ENCODE measurements around the gene RNF114.

The RNF114 gene

DNA sequence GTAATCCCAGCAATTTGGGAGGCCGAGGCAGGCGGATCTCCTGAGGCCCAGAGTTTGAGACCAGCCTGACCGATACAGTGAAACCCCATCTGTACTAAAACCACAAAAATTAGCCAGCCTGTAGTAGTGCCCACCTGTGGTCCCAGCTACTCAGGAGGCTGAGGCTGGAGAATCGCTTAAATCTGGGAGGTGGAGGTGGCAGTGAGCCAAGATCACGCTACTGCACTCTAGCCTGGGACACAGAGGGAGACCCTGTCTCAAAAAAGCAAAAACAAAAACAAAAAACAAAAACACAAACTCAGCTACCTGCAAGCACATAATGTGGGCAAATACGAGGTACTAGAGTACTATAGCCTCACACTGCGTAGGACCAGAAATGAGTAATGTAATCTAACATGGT is 17.2 kb upstream of the RNF114 start:
- Histone ChIP-seq H3K27ac (replicated peaks) (no peak overlapping the region), H3K27me3 (ENCODE audit: insufficient read depth, poor library complexity, severe bottlenecking) (no peaks in the 10 kb centered on the region), H3K4me3 (replicated peaks; ENCODE audit: insufficient read depth, low read length) (no peak overlapping the region)
- TF ChIP-seq SPI1 (IDR thresholded peaks at IDR 0.05; ENCODE audit: borderline replicate concordance, low read depth) (no peak), GABPA (IDR thresholded peaks at IDR 0.05; ENCODE audit: low read depth) (no peak), POLR2AphosphoS5 (IDR thresholded peaks at IDR 0.05; ENCODE audit: low read depth) (no peak)
- TF ChIP-seq, protein P1, sequence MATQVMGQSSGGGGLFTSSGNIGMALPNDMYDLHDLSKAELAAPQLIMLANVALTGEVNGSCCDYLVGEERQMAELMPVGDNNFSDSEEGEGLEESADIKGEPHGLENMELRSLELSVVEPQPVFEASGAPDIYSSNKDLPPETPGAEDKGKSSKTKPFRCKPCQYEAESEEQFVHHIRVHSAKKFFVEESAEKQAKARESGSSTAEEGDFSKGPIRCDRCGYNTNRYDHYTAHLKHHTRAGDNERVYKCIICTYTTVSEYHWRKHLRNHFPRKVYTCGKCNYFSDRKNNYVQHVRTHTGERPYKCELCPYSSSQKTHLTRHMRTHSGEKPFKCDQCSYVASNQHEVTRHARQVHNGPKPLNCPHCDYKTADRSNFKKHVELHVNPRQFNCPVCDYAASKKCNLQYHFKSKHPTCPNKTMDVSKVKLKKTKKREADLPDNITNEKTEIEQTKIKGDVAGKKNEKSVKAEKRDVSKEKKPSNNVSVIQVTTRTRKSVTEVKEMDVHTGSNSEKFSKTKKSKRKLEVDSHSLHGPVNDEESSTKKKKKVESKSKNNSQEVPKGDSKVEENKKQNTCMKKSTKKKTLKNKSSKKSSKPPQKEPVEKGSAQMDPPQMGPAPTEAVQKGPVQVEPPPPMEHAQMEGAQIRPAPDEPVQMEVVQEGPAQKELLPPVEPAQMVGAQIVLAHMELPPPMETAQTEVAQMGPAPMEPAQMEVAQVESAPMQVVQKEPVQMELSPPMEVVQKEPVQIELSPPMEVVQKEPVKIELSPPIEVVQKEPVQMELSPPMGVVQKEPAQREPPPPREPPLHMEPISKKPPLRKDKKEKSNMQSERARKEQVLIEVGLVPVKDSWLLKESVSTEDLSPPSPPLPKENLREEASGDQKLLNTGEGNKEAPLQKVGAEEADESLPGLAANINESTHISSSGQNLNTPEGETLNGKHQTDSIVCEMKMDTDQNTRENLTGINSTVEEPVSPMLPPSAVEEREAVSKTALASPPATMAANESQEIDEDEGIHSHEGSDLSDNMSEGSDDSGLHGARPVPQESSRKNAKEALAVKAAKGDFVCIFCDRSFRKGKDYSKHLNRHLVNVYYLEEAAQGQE (IDR thresholded peaks at IDR 0.05; ENCODE audit: insufficient replicate concordance, low read depth) = no peak
- TF ChIP-seq, protein P2, sequence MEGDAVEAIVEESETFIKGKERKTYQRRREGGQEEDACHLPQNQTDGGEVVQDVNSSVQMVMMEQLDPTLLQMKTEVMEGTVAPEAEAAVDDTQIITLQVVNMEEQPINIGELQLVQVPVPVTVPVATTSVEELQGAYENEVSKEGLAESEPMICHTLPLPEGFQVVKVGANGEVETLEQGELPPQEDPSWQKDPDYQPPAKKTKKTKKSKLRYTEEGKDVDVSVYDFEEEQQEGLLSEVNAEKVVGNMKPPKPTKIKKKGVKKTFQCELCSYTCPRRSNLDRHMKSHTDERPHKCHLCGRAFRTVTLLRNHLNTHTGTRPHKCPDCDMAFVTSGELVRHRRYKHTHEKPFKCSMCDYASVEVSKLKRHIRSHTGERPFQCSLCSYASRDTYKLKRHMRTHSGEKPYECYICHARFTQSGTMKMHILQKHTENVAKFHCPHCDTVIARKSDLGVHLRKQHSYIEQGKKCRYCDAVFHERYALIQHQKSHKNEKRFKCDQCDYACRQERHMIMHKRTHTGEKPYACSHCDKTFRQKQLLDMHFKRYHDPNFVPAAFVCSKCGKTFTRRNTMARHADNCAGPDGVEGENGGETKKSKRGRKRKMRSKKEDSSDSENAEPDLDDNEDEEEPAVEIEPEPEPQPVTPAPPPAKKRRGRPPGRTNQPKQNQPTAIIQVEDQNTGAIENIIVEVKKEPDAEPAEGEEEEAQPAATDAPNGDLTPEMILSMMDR (IDR thresholded peaks at IDR 0.05; ENCODE audit: insufficient read depth, low read length) = no peak
- no peak for DNase-seq (ENCODE audit: low read depth in 1 of 2, low spot score in 1 of 2)

DNA sequence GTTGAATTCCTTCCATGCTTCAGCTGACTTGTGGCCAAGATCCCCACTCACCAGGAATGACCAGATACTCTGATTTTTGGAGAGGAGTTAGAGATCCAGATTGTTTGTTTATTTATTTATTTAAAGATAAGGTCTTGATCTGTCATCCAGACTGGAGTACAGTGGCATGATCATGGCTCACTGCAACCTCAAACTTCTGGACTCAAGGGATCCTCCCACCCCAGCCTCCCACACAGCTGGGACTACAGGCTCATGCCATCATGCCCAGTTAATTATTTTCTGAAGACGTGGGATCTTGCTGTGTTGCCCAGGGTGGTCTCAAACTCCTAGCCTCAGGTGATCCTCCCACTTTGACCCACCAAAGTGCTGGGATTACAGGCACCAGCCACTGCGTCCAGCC is 16.7 kb upstream of the RNF114 start:
- H3K27me3 ChIP-seq (ENCODE audit: insufficient read depth, poor library complexity, severe bottlenecking) = no peaks in the 10 kb centered on the region
- no peak for DNase-seq (ENCODE audit: low read depth in 1 of 2, low spot score in 1 of 2)
- no peak overlapping the region for H3K4me3 ChIP-seq (replicated peaks; ENCODE audit: insufficient read depth, low read length)
- H3K27ac ChIP-seq (replicated peaks) = no peak overlapping the region
- TF ChIP-seq, protein P2 (IDR thresholded peaks at IDR 0.05; ENCODE audit: insufficient read depth, low read length) = no peak
- TF ChIP-seq GABPA (IDR thresholded peaks at IDR 0.05; ENCODE audit: low read depth) (no peak), SPI1 (IDR thresholded peaks at IDR 0.05; ENCODE audit: borderline replicate concordance, low read depth) (no peak), POLR2AphosphoS5 (IDR thresholded peaks at IDR 0.05; ENCODE audit: low read depth) (no peak)
- TF ChIP-seq, protein P1 (IDR thresholded peaks at IDR 0.05; ENCODE audit: insufficient replicate concordance, low read depth) = no peak

DNA sequence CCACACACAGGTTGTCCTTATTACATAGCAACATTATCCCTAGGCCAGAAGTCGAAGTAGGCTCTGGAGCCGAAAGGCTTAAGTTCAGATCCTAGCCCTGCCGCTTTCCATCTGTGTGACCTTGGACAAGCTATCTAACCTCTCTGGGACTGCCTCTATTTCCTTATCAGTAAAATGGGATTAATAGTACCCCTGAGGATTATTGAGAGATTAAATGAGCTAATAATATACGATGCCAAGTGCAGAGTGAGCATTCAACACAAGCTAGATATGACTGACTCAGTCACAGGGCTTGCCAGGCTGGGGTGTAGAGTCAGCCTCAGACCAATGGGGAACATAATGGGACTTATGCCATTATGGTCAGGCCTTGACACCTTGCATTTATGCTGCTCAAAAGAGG is 11.9 kb upstream of the RNF114 start:
- Histone ChIP-seq H3K27me3 (ENCODE audit: insufficient read depth, poor library complexity, severe bottlenecking) (no peaks in the 10 kb centered on the region), H3K27ac (replicated peaks) (no peak overlapping the region), H3K4me3 (replicated peaks; ENCODE audit: insufficient read depth, low read length) (no peak overlapping the region)
- TF ChIP-seq GABPA (IDR thresholded peaks at IDR 0.05; ENCODE audit: low read depth) (no peak), POLR2AphosphoS5 (IDR thresholded peaks at IDR 0.05; ENCODE audit: low read depth) (no peak), SPI1 (IDR thresholded peaks at IDR 0.05; ENCODE audit: borderline replicate concordance, low read depth) (no peak)
- TF ChIP-seq, protein P2 (IDR thresholded peaks at IDR 0.05; ENCODE audit: insufficient read depth, low read length) = no peak
- TF ChIP-seq, protein P1 (IDR thresholded peaks at IDR 0.05; ENCODE audit: insufficient replicate concordance, low read depth) = no peak
- DNase-seq (ENCODE audit: low read depth in 1 of 2, low spot score in 1 of 2) = no peak
